ENCODE results near the gene SHKBP1.

DNA sequence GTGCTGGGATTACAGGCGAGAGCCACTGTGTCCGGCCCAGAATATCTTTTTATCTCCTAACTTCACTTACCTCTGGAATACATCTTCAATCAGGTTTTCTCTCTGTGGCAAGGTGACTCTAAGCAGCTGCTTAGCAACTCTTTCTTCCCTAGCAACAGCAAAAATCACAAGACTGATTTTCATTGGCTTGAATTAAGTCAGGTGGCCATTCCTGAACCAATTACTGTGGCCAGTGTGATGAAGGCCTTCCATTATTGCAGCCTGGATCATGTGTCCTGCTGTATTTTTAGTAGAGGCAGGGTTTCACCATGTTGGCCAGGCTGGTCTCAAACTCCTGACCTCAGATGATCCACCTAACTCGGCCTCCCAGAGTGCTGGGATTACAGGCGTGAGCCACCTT is 15.5 kb downstream of the SHKBP1 start:
- TF ChIP-seq EZH2 (conservative IDR thresholded peaks at IDR 0.05; ENCODE audit: low read depth, low read length) = no peak
- TF ChIP-seq CTCF (CRISPR knock-in tag; IDR thresholded peaks at IDR 0.05) = no peak
- TF ChIP-seq POLR2A (IDR thresholded peaks at IDR 0.05; ENCODE audit: insufficient read depth in 1 of 2, low read depth in 2 of 2, low read length in 2 of 2) = no peak
- no peak for TF ChIP-seq FOXK2 (IDR thresholded peaks at IDR 0.05)
